Stomach (tissue), 9 donors: ENCODE data around the gene ATP9B. TPM values are rescaled to one million over a fixed set of nuclear protein-coding genes. Genes with fewer than 3 reads are reported as not detected.
"Not testable (repeated sequence)": the region's sequence is repeated elsewhere in the genome, so short reads cannot be mapped to it uniquely, and the experiment has no call there.

Experiments
- DNase-seq, 2 donors: peaks; one replicate each; pipeline versions ENCODE4 v3.0.0 to v3.0.0-alpha.2; 2013 to 2019
- H3K27ac ChIP-seq, 5 donors: fragments of 200-600 bp in 4 of 5; sonication (generic) in 4 of 5; one replicate each; pipeline ENCODE4 v1.5.1; 2013 to 2019; ENCODE audit warnings: mild to moderate bottlenecking in 1 of 5, moderate library complexity in 1 of 5
- H3K27me3 ChIP-seq, 3 donors: fragments of 200-600 bp; sonication (generic); one replicate each; pipeline ENCODE4 v1.5.1; 2017 to 2019; ENCODE audit warnings: mixed run types in 1 of 3
- H3K36me3 ChIP-seq, 4 donors: fragments of 200-600 bp; sonication (generic); 1 replicate in 3 of 4; 2 replicates in 1 of 4; pipeline ENCODE4 v1.5.1; 2016 to 2019
- H3K4me1 ChIP-seq, 4 donors: fragments of 200-600 bp; sonication (generic); one replicate each; pipeline ENCODE4 v1.5.1; 2016 to 2019
- H3K4me3 ChIP-seq, 4 donors: fragments of 200-600 bp; sonication (generic) in 3 of 4; one replicate each; pipeline ENCODE4 v1.5.1; 2016 to 2019; ENCODE audit warnings: mild to moderate bottlenecking in 1 of 4
- H3K9me3 ChIP-seq, 4 donors: fragments of 200-600 bp; sonication (generic); one replicate each; pipeline ENCODE4 v1.5.1; 2016 to 2019
- CTCF ChIP-seq, 7 experiments: fragments of 450-650 bp in 4 of 7; fragments of 200-600 bp in 3 of 7; sonication (generic) in 3 of 7; IDR thresholded peaks; one replicate each; pipeline ENCODE4 v1.5.1; 2016 to 2019; ENCODE audit warnings: antibody characterized with exemption in 7 of 7, control low read depth in 2 of 7, mild to moderate bottlenecking in 1 of 7
- EP300 ChIP-seq: sonication (generic); formaldehyde crosslinking; IDR thresholded peaks from one replicate; pipeline ENCODE4 v1.6.1; 2017; ENCODE audit warnings: antibody characterized with exemption
- POLR2A ChIP-seq, 4 donors: fragments of 450-650 bp; IDR thresholded peaks; one replicate each; pipeline ENCODE4 v1.6.1; 2016; ENCODE audit warnings: antibody characterized with exemption in 4 of 4, control low read depth in 2 of 4, mild to moderate bottlenecking in 1 of 4, moderate library complexity in 1 of 4
- POLR2AphosphoS5 ChIP-seq, 3 donors: sonication (generic); formaldehyde crosslinking; IDR thresholded peaks; one replicate each; pipeline ENCODE4 v1.6.1; 2016; ENCODE audit warnings: antibody characterized with exemption in 3 of 3
- WGBS, 5 donors: extraction: QIAGEN DNeasy Blood & Tissue Kit in 3 of 5; methylation state at CpG; one replicate each; pipeline versions ENCODE4 v1.1.5 to v1.1.7; 2013 to 2018; 5-methylcytosine and 5-hydroxymethylcytosine counted together
- intact Hi-C: fragments of 100-400 bp; cut with DNase I; formaldehyde crosslinking; loops from one replicate; pipeline ENCODE4 v1.15.1; 2023; ENCODE audit warnings: low total_unique reads
- polyA plus RNA-seq, 3 donors: library from polyadenylated mRNA; stranded (reverse); fragments of 200-250 nt; gene quantifications; one replicate each; pipeline ENCODE4 v1.2.3, GENCODE V29; 2013
- total RNA-seq, 5 donors: library from RNA; depleted of rRNA; stranded (reverse); fragments of >200 nt; gene quantifications; one replicate each; pipeline versions ENCODE4 v1.1.0 to v1.2.3, GENCODE V29; 2014 to 2016
- donor health status: healthy with polysubstance abuse.
- donor health status: Bipolar disorder and iron deficiency.
- donor health status: healthy.

The ATP9B gene
- total and polyA plus RNA-seq, 8 donors, result 10.6 to 128 (median 34.9) TPM

GRCh38 chr18:79278896-79279295 is 209.7 kb downstream of the ATP9B start:
- 87 to 92% (median 91%) methylated on average over 11 of the region's 11 CpGs for WGBS, 5 donors
- intact Hi-C loops, result no loop called here
- no peak overlapping the region for H3K4me3 ChIP-seq
- H3K36me3 ChIP-seq, result peaks cover 0 to 54% (median 39%) of the 10 kb centered on the region in 4 donors
- H3K27me3 ChIP-seq, result no peaks in the 10 kb centered on the region
- TF ChIP-seq EP300 (no peak), POLR2AphosphoS5 (IDR thresholded peaks at IDR 0.05) (no peak), POLR2A (IDR thresholded peaks at IDR 0.05) (no peak), CTCF (IDR thresholded peaks at IDR 0.05) (no peak)
- H3K27ac ChIP-seq, result no peak overlapping the region
- H3K9me3 ChIP-seq, result no peaks in the 10 kb centered on the region
- H3K4me1 ChIP-seq, result peaks cover 0 to 3% (median 0%) of the 10 kb centered on the region in 4 donors
- DNase-seq, result no peak

DNA sequence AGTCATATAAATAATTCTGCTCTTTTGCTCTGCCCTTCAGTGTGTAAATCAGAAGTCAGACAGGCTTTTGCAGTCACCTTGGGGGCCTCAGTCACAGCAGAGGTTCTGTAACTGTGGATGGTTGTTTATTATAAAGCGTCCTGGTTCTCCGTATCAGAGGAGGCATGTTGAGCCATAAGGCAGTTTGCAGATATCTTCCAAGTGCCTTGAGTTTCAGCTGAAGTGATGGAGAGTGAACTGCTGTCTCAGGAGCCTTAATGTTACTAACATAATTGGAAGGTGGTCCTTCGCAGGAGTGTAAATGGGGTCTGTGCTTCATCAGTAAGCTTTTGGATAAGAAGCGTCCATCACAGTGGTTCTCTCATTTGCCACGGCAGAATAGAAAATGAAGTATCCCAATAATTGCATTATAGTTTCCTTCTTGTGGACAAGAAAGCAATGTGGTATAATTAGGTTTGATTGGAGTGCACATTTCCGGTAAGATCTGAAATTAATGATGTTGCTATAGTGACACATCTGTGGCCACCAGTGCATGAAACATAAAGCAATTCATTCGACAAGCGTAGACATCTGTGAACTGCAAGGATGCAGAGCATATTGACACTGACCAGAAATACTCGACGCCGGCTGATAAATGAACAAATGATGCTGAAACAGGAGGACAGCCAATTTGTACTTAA is 214.1 kb downstream of the ATP9B start:
- H3K9me3 ChIP-seq, result no peaks in the 10 kb centered on the region
- DNase-seq, result peak in 1 of 2 donors; percentile 42
- H3K4me3 ChIP-seq, result no peak overlapping the region
- H3K4me1 ChIP-seq, result no peaks in the 10 kb centered on the region
- TF ChIP-seq POLR2AphosphoS5 (IDR thresholded peaks at IDR 0.05), result no peak
- TF ChIP-seq EP300, result no peak
- no peak for TF ChIP-seq CTCF (IDR thresholded peaks at IDR 0.05)
- no peak for TF ChIP-seq POLR2A (IDR thresholded peaks at IDR 0.05)
- H3K36me3 ChIP-seq, result peaks cover 0 to 35% (median 31%) of the 10 kb centered on the region in 4 donors
- 87 to 94% (median 91%) methylated on average over 11 of the region's 11 CpGs for WGBS, 5 donors
- H3K27ac ChIP-seq, result no peak overlapping the region
- H3K27me3 ChIP-seq, result no peaks in the 10 kb centered on the region
- intact Hi-C loops, result no loop called here

DNA sequence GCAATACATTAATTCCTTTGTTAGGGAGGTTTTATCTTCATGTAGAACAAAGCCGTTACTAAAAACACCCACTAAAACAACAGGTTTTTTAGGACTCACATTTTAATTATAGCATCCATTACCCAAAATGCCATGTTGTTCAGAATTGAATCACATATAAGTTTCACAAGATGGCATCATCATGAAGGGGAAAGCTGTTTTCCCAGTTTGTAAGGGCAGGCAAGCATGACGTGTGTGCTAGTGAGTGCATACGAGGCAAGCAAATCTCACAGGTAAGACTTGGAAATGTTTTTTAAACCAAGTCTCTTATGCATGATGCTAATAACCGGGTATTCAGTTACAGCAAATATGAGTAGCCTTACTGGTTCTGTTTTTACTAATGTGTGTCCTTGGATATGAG is 214.7 kb downstream of the ATP9B start:
- H3K36me3 ChIP-seq, result peaks cover 0 to 28% (median 25%) of the 10 kb centered on the region in 4 donors
- no peaks in the 10 kb centered on the region for H3K27me3 ChIP-seq
- no peak for DNase-seq
- H3K4me3 ChIP-seq, result no peak overlapping the region
- H3K27ac ChIP-seq, result no peak overlapping the region
- H3K9me3 ChIP-seq, result peaks cover 0 to 2% (median 0%) of the 10 kb centered on the region in 4 donors
- H3K4me1 ChIP-seq, result no peaks in the 10 kb centered on the region
- no peak for TF ChIP-seq EP300
- 89 to 96% (median 93%) methylated on average over 4 of the region's 4 CpGs for whole genome bisulfite sequencing, 5 donors
- intact Hi-C loops, result no loop called here

DNA sequence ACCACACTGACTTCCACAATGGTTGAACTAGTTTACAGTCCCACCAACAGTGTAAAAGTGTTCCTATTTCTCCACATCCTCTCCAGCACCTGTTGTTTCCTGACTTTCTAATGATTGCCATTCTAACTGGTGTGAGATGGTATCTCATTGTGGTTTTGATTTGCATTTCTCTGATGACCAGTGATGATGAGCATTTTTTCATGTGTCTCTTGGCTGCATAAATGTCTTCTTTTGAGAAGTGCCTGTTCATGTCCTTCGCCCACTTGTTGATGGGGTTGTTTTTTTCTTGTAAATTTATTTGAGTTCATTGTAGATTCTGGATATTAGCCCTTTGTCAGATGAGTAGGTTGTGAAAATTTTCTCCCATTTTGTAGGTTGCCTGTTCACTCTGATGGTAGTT is 216.0 kb downstream of the ATP9B start:
- intact Hi-C loops, DNase-seq, H3K4me3 ChIP-seq, H3K27me3 ChIP-seq, H3K4me1 ChIP-seq, H3K9me3 ChIP-seq, H3K27ac ChIP-seq: not testable (repeated sequence)
- 97 to 100% (median 100%) methylated on average over 1 of the region's 1 CpG for WGBS, 5 donors
- peaks cover 0 to 26% (median 21%) of the 10 kb centered on the region in 4 donors for H3K36me3 ChIP-seq

GRCh38 chr18:79290409-79290808 is 221.2 kb downstream of the ATP9B start:
- H3K4me1 ChIP-seq, H3K9me3 ChIP-seq, H3K4me3 ChIP-seq, DNase-seq, H3K27ac ChIP-seq, H3K27me3 ChIP-seq, intact Hi-C loops: not testable (repeated sequence)
- 91 to 99% (median 97%) methylated on average over 13 to 15 of the region's 15 CpGs for WGBS, 5 donors
- peaks cover 5 to 19% (median 18%) of the 10 kb centered on the region in 4 donors for H3K36me3 ChIP-seq

GRCh38 chr18:79290876-79291275 is 221.7 kb downstream of the ATP9B start:
- H3K9me3 ChIP-seq, result peaks cover 0 to 2% (median 0%) of the 10 kb centered on the region in 4 donors
- TF ChIP-seq CTCF (IDR thresholded peaks at IDR 0.05) (no peak), POLR2A (IDR thresholded peaks at IDR 0.05) (no peak), EP300 (no peak), POLR2AphosphoS5 (IDR thresholded peaks at IDR 0.05) (no peak)
- no peak overlapping the region for H3K27ac ChIP-seq
- no peaks in the 10 kb centered on the region for H3K27me3 ChIP-seq
- H3K4me3 ChIP-seq, result no peak overlapping the region
- H3K36me3 ChIP-seq, result peaks cover 5 to 19% (median 18%) of the 10 kb centered on the region in 4 donors
- WGBS, 5 donors, result 94 to 98% (median 97%) methylated on average over 6 of the region's 6 CpGs
- intact Hi-C loops, result no loop called here
- no peaks in the 10 kb centered on the region for H3K4me1 ChIP-seq
- no peak for DNase-seq
